GM23338 (cell line): ENCODE results near the gene APOBEC2. TPM values are rescaled to one million over a fixed set of nuclear protein-coding genes. Genes with fewer than 3 reads are reported as not detected.

Source experiments
- ATAC-seq: fragments of 200-7000 bp; cut with Tn5 transposase; 3 replicates; pipeline ENCODE4 v1.9.1; 2020
- DNase-seq: peaks from one replicate; pipeline ENCODE4 v3.0.0-alpha.2; 2015; ENCODE audit warnings: low spot score
- H2AFZ ChIP-seq: fragments of 200-600 bp; sonication (generic); 2 replicates; pipeline ENCODE4 v1.8.0; 2016; ENCODE audit warnings: antibody characterized with exemption, mild to moderate bottlenecking, moderate library complexity
- H3F3A ChIP-seq: fragments of 200-600 bp; sonication (generic); replicated peaks from 2 replicates; pipeline ENCODE4 v1.8.0; 2017; ENCODE audit warnings: antibody characterized with exemption, mixed run types, low read depth
- H3K27ac ChIP-seq: fragments of 200-600 bp; sonication (generic); 2 replicates; pipeline ENCODE4 v1.6.1; 2016; ENCODE audit warnings: low read depth
- H3K27me3 ChIP-seq: fragments of 200-600 bp; sonication (generic); 2 replicates; pipeline ENCODE4 v1.8.0; 2016; ENCODE audit warnings: mild to moderate bottlenecking, mixed run types, moderate library complexity; ENCODE audit not compliant: insufficient read depth
- H3K36me3 ChIP-seq: fragments of 200-600 bp; sonication (generic); 2 replicates; pipeline ENCODE4 v1.8.0; 2016; ENCODE audit warnings: mild to moderate bottlenecking; ENCODE audit not compliant: insufficient read depth
- H3K4me1 ChIP-seq: fragments of 200-600 bp; sonication (generic); 2 replicates; pipeline ENCODE4 v1.8.0; 2016; ENCODE audit warnings: mild to moderate bottlenecking, moderate library complexity; ENCODE audit not compliant: insufficient read depth
- H3K4me2 ChIP-seq: fragments of 200-600 bp; sonication (generic); 2 replicates; pipeline ENCODE4 v1.7.1; 2017; ENCODE audit warnings: mixed run types
- H3K4me3 ChIP-seq: fragments of 200-600 bp; sonication (generic); 2 replicates; pipeline ENCODE4 v1.6.1; 2016; ENCODE audit warnings: mixed run types
- H3K79me2 ChIP-seq: fragments of 200-600 bp; sonication (generic); replicated peaks from 2 replicates; pipeline ENCODE4 v1.8.0; 2017; ENCODE audit warnings: mild to moderate bottlenecking; ENCODE audit not compliant: insufficient read depth
- H3K9me2 ChIP-seq: fragments of 200-600 bp; sonication (generic); 2 replicates; pipeline ENCODE4 v1.8.0; 2017; ENCODE audit not compliant: insufficient read depth
- H4K20me1 ChIP-seq: fragments of 200-600 bp; sonication (generic); replicated peaks from 2 replicates; pipeline ENCODE4 v1.8.0; 2017; ENCODE audit warnings: mild to moderate bottlenecking; ENCODE audit not compliant: insufficient read depth
- H3K27ac Mint-ChIP-seq: 2 replicates; pipeline ENCODE4 v1.8.0; 2020; ENCODE audit warnings: inconsistent platforms, mild to moderate bottlenecking, moderate library complexity, mixed read lengths
- H3K27me3 Mint-ChIP-seq: 3 replicates; pipeline ENCODE4 v1.8.0; 2022; ENCODE audit warnings: low read depth, mild to moderate bottlenecking, moderate library complexity, mixed read lengths, inconsistent platforms; ENCODE audit not compliant: insufficient read depth, poor library complexity
- H3K36me3 Mint-ChIP-seq: 3 replicates; pipeline ENCODE4 v1.8.0; 2021; ENCODE audit warnings: low read depth, mild to moderate bottlenecking, inconsistent platforms, moderate library complexity, mixed read lengths
- H3K4me1 Mint-ChIP-seq: 3 replicates; pipeline ENCODE4 v1.8.0; 2020; ENCODE audit warnings: mild to moderate bottlenecking, inconsistent platforms, mixed read lengths
- H3K4me3 Mint-ChIP-seq: 3 replicates; pipeline ENCODE4 v1.8.0; 2021; ENCODE audit warnings: moderate library complexity, mild to moderate bottlenecking, inconsistent platforms, mixed read lengths
- H3K9me3 Mint-ChIP-seq: 3 replicates; pipeline ENCODE4 v1.8.0; 2020; ENCODE audit warnings: moderate library complexity, mild to moderate bottlenecking, inconsistent platforms, mixed read lengths
- CREB1 ChIP-seq: fragments of 250-450 bp; sonication (Bioruptor Pico); IDR thresholded peaks from 2 replicates; pipeline ENCODE4 v1.5.0; 2020; ENCODE audit warnings: low read depth, mild to moderate bottlenecking, moderate library complexity
- CTCF ChIP-seq, 2 experiments: fragments of 200-600 bp in 1 of 2; sonication (generic) in 1 of 2; conservative IDR thresholded peaks; 2 replicates each; pipeline versions ENCODE4 v1.5.1 to v1.6.1; 2016 to 2017; ENCODE audit warnings: antibody characterized with exemption in 2 of 2, low read depth in 2 of 2, mild to moderate bottlenecking in 2 of 2, moderate library complexity in 1 of 2
- ETS1 ChIP-seq: IDR thresholded peaks from 2 replicates; pipeline ENCODE4 v1.6.1; 2016; ENCODE audit warnings: antibody characterized with exemption
- EZH2 ChIP-seq: fragments of 200-600 bp; sonication (generic); IDR thresholded peaks from one replicate; pipeline ENCODE4 v1.8.0; 2017; ENCODE audit warnings: antibody characterized with exemption, mild to moderate bottlenecking, low read depth; ENCODE audit not compliant: unreplicated experiment
- EZH2phosphoT487 ChIP-seq: fragments of 200-600 bp; sonication (generic); IDR thresholded peaks from one replicate; pipeline ENCODE4 v1.8.1; 2018; ENCODE audit warnings: antibody characterized with exemption; ENCODE audit not compliant: unreplicated experiment
- JUNB ChIP-seq: IDR thresholded peaks from one replicate; pipeline ENCODE4 v1.6.1; 2016; ENCODE audit warnings: antibody characterized with exemption; ENCODE audit not compliant: unreplicated experiment
- NANOG ChIP-seq: IDR thresholded peaks from 2 replicates; pipeline ENCODE4 v1.6.1; 2016; ENCODE audit warnings: antibody characterized with exemption, borderline replicate concordance
- POLR2AphosphoS5 ChIP-seq: IDR thresholded peaks from 2 replicates; pipeline ENCODE4 v1.6.1; 2016; ENCODE audit warnings: antibody characterized with exemption, low read depth
- STAT1 ChIP-seq: IDR thresholded peaks from one replicate; pipeline ENCODE4 v1.6.1; 2016; ENCODE audit warnings: antibody characterized with exemption; ENCODE audit not compliant: unreplicated experiment
- ZNF114 ChIP-seq: fragments of 250-450 bp; sonication (Bioruptor Pico); IDR thresholded peaks from 2 replicates; pipeline ENCODE4 v1.5.0; 2020; ENCODE audit warnings: mild to moderate bottlenecking, moderate library complexity
- ZNF331 ChIP-seq: fragments of 250-450 bp; sonication (Bioruptor Pico); IDR thresholded peaks from 2 replicates; pipeline ENCODE4 v1.5.0; 2020; ENCODE audit warnings: low read depth, mild to moderate bottlenecking, moderate library complexity
- ZNF462 ChIP-seq: fragments of 250-450 bp; sonication (Bioruptor Pico); IDR thresholded peaks from 2 replicates; pipeline ENCODE4 v1.5.0; 2020; ENCODE audit warnings: mild to moderate bottlenecking, moderate library complexity
- polyA plus RNA-seq: library from polyadenylated mRNA; unstranded; fragments of >200 nt; fragmentation: Nextera tagmentation; extraction: Ambion mirVana; gene quantifications from 2 replicates; pipeline ENCODE4 v1.2.1, GENCODE V29; 2016
- total RNA-seq: library from RNA; depleted of rRNA; stranded (reverse); fragments of >200 nt; shearing (Covaris generic); gene quantifications from 2 replicates; pipeline ENCODE4 v1.2.3, GENCODE V29; 2014

Gene APOBEC2
- total and polyA plus RNA-seq, 2 experiments from 2014 or later = 2.4 TPM; not detected in 1

- TF ChIP-seq EZH2 (no peak), ETS1 (no peak)
Observed at GRCh38 chr6:41073203-41073967, 20.4 kb downstream of the APOBEC2 start (continued).

- Histone ChIP-seq H3K36me3 (peaks cover 4% of the 10 kb centered on the region; the same call in 1 of the 2 replicates), H3K27ac (peak overlapping the region; percentile 76), H3K27me3 (no peaks in the 10 kb centered on the region), H3K4me2 (peak overlapping the region; percentile 90), H3K4me1 (peaks cover 33% of the 10 kb centered on the region), H3K79me2 (peaks cover 65% of the 10 kb centered on the region), H2AFZ (no peak overlapping the region), H4K20me1 (peaks cover 21% of the 10 kb centered on the region; the same call in 1 of the 2 replicates), H3K4me3 (peak overlapping the region; percentile 66), H3K9me2 (no peaks in the 10 kb centered on the region), H3F3A (peaks cover 2% of the 10 kb centered on the region; the same call in 1 of the 2 replicates)
- no peak for ATAC-seq
- Mint-ChIP-seq H3K27me3 (peaks cover 11% of the 10 kb centered on the region), H3K27ac (peak overlapping the region; percentile 83), H3K36me3 (peaks cover 16% of the 10 kb centered on the region), H3K4me1 (peaks cover 31% of the 10 kb centered on the region), H3K4me3 (peak overlapping the region; percentile 91), H3K9me3 (no peaks in the 10 kb centered on the region; the same call in 2 of the 3 replicates)
- DNase-seq = peak; percentile 24
- no peak for TF ChIP-seq JUNB
- no peak for TF ChIP-seq ZNF114
- TF ChIP-seq STAT1 = no peak
- no peak for TF ChIP-seq NANOG
- no peak for TF ChIP-seq CTCF (conservative IDR thresholded peaks at IDR 0.05; ENCODE audit: low read depth in 2 of 2)
- TF ChIP-seq ETS1 = no peak
- TF ChIP-seq ZNF462 (CRISPR knock-in tag) = no peak
- no peak for TF ChIP-seq EZH2
- no peak for TF ChIP-seq CREB1 (CRISPR knock-in tag)
- TF ChIP-seq POLR2AphosphoS5 = no peak
- TF ChIP-seq ZNF331 (CRISPR knock-in tag) = no peak
- TF ChIP-seq EZH2phosphoT487 = no peak
Observed at GRCh38 chr6:41073968-41074691, 21.1 kb downstream of the APOBEC2 start.
